Astrocyte (in vitro differentiated cells and primary cell): ENCODE data around the gene AJAP1. TPM values are rescaled to one million over a fixed set of nuclear protein-coding genes. Genes with fewer than 3 reads are reported as not detected.

Source experiments
- DNase-seq: peaks from one replicate; pipeline ENCODE4 v3.0.0-alpha.2; 2010; ENCODE audit warnings: low read depth
- FAIRE-seq: peaks from 2 replicates; lab custom pipeline; 2011; peaks lifted over from hg19 to GRCh38; lab: Jason Lieb, UNC
- H2AFZ ChIP-seq: 2 replicates; pipeline ENCODE4 v1.6.0; 2012; ENCODE audit warnings: low read depth, low read length, inconsistent platforms
- H3K27ac ChIP-seq: 2 replicates; pipeline ENCODE4 v1.5.1; 2011; ENCODE audit warnings: low read depth, low read length, inconsistent platforms
- H3K27me3 ChIP-seq: 2 replicates; pipeline ENCODE4 v1.6.0; 2011; ENCODE audit warnings: low read length, inconsistent platforms; ENCODE audit not compliant: insufficient read depth
- H3K36me3 ChIP-seq: 2 replicates; pipeline ENCODE4 v1.5.1; 2011; ENCODE audit warnings: low read length, inconsistent platforms; ENCODE audit not compliant: insufficient read depth
- H3K4me1 ChIP-seq: 2 replicates; pipeline ENCODE4 v1.5.1; 2011; ENCODE audit warnings: low read length, inconsistent platforms; ENCODE audit not compliant: insufficient read depth
- H3K4me2 ChIP-seq: 2 replicates; pipeline ENCODE4 v1.6.0; 2012; ENCODE audit warnings: low read length, inconsistent platforms
- H3K4me3 ChIP-seq: 2 replicates; pipeline ENCODE4 v1.5.1; 2011; ENCODE audit warnings: low read depth, mild to moderate bottlenecking, low read length, inconsistent platforms; ENCODE audit not compliant: insufficient read depth
- H3K79me2 ChIP-seq: 2 replicates; pipeline ENCODE4 v1.6.0; 2012; ENCODE audit warnings: mild to moderate bottlenecking, low read length, inconsistent platforms; ENCODE audit not compliant: insufficient read depth
- H3K9ac ChIP-seq: 2 replicates; pipeline ENCODE4 v1.6.0; 2012; ENCODE audit warnings: mild to moderate bottlenecking, low read length, inconsistent platforms
- H3K9me3 ChIP-seq: 2 replicates; pipeline ENCODE4 v1.5.1; 2012; ENCODE audit warnings: low read depth, mild to moderate bottlenecking, low read length, inconsistent platforms; ENCODE audit not compliant: insufficient read depth
- H4K20me1 ChIP-seq: 2 replicates; pipeline ENCODE4 v1.6.0; 2012; ENCODE audit warnings: low read length, inconsistent platforms; ENCODE audit not compliant: insufficient read depth
- H3K27ac Mint-ChIP-seq: one replicate; pipeline ENCODE4 v1.8.0; 2021; ENCODE audit warnings: mild to moderate bottlenecking, mixed read lengths; ENCODE audit not compliant: unreplicated experiment
- H3K27me3 Mint-ChIP-seq: one replicate; pipeline ENCODE4 v1.8.0; 2021; ENCODE audit warnings: low read depth, mixed read lengths; ENCODE audit not compliant: unreplicated experiment
- H3K36me3 Mint-ChIP-seq: one replicate; pipeline ENCODE4 v1.8.0; 2021; ENCODE audit warnings: low read depth, mixed read lengths; ENCODE audit not compliant: unreplicated experiment
- H3K4me1 Mint-ChIP-seq: one replicate; pipeline ENCODE4 v1.8.0; 2021; ENCODE audit warnings: low read depth, mixed read lengths; ENCODE audit not compliant: unreplicated experiment
- H3K4me3 Mint-ChIP-seq: one replicate; pipeline ENCODE4 v1.8.0; 2021; ENCODE audit warnings: mild to moderate bottlenecking, moderate library complexity, mixed read lengths; ENCODE audit not compliant: unreplicated experiment
- H3K9me3 Mint-ChIP-seq: one replicate; pipeline ENCODE4 v1.8.0; 2021; ENCODE audit warnings: mild to moderate bottlenecking, mixed read lengths; ENCODE audit not compliant: unreplicated experiment
- EZH2 ChIP-seq: IDR thresholded peaks from 2 replicates; pipeline ENCODE4 v1.6.1; 2012; ENCODE audit warnings: mild to moderate bottlenecking, low read length, inconsistent platforms; ENCODE audit not compliant: insufficient read depth
- total RNA-seq: library from RNA; stranded (reverse); gene quantifications from 2 replicates; pipeline ENCODE4 v1.2.1, GENCODE V29; 2021
- TF ChIP-seq, protein P1 (sequence below): IDR thresholded peaks from 2 replicates; pipeline ENCODE4 v1.5.1; 2011; ENCODE audit warnings: low read depth, mild to moderate bottlenecking, inconsistent platforms, low read length, moderate library complexity; ENCODE audit not compliant: insufficient read depth

Gene AJAP1
- total RNA-seq, 1 donor from 2014 or later: 0.34 TPM

- Mint-ChIP-seq H3K36me3 (no peaks in the 10 kb centered on the region), H3K9me3 (no peaks in the 10 kb centered on the region)
- peaks cover 3% of the 10 kb centered on the region for H3K9me3 ChIP-seq
These were observed 121.1 kb downstream of the AJAP1 start for GRCh38 chr1:4775506-4775905.

GRCh38 chr1:4778056-4778455 is 123.6 kb downstream of the AJAP1 start:
- Mint-ChIP-seq H3K36me3 (no peaks in the 10 kb centered on the region), H3K27me3 (peaks cover 17% of the 10 kb centered on the region), H3K27ac (no peak overlapping the region), H3K4me1 (no peaks in the 10 kb centered on the region), H3K9me3 (no peaks in the 10 kb centered on the region), H3K4me3 (no peak overlapping the region)
- no peaks in the 10 kb centered on the region for H4K20me1 ChIP-seq
- FAIRE-seq (no peak), DNase-seq (no peak)
- no peak overlapping the region for H3K9ac ChIP-seq
- H3K79me2 ChIP-seq: no peaks in the 10 kb centered on the region
- H3K9me3 ChIP-seq: peaks cover 6% of the 10 kb centered on the region
- no peaks in the 10 kb centered on the region for H3K4me1 ChIP-seq
- no peak overlapping the region for H3K27ac ChIP-seq
- no peaks in the 10 kb centered on the region for H3K36me3 ChIP-seq
- H3K4me3 ChIP-seq: no peak overlapping the region
- H3K27me3 ChIP-seq: no peaks in the 10 kb centered on the region
- no peak overlapping the region for H2AFZ ChIP-seq
- no peak overlapping the region for H3K4me2 ChIP-seq
- TF ChIP-seq, protein P1, sequence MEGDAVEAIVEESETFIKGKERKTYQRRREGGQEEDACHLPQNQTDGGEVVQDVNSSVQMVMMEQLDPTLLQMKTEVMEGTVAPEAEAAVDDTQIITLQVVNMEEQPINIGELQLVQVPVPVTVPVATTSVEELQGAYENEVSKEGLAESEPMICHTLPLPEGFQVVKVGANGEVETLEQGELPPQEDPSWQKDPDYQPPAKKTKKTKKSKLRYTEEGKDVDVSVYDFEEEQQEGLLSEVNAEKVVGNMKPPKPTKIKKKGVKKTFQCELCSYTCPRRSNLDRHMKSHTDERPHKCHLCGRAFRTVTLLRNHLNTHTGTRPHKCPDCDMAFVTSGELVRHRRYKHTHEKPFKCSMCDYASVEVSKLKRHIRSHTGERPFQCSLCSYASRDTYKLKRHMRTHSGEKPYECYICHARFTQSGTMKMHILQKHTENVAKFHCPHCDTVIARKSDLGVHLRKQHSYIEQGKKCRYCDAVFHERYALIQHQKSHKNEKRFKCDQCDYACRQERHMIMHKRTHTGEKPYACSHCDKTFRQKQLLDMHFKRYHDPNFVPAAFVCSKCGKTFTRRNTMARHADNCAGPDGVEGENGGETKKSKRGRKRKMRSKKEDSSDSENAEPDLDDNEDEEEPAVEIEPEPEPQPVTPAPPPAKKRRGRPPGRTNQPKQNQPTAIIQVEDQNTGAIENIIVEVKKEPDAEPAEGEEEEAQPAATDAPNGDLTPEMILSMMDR: no peak
- no peak for TF ChIP-seq EZH2

More at GRCh38 chr1:4775506-4775905, 121.1 kb downstream of the AJAP1 start:
- peaks cover 28% of the 10 kb centered on the region for H3K27me3 Mint-ChIP-seq
- H3K27me3 ChIP-seq: no peaks in the 10 kb centered on the region
- FAIRE-seq: no peak
- H3K9ac ChIP-seq: no peak overlapping the region
- no peaks in the 10 kb centered on the region for H3K4me1 Mint-ChIP-seq
- H3K4me3 Mint-ChIP-seq: no peak overlapping the region
- H4K20me1 ChIP-seq: no peaks in the 10 kb centered on the region
- no peak overlapping the region for H3K27ac ChIP-seq
- no peaks in the 10 kb centered on the region for H3K4me1 ChIP-seq
- H3K4me3 ChIP-seq: no peak overlapping the region
- H3K36me3 ChIP-seq: no peaks in the 10 kb centered on the region
- TF ChIP-seq, protein P1: no peak
- TF ChIP-seq EZH2: no peak
- H3K79me2 ChIP-seq: no peaks in the 10 kb centered on the region
- no peak overlapping the region for H3K27ac Mint-ChIP-seq
- no peak overlapping the region for H3K4me2 ChIP-seq
- DNase-seq: no peak
- no peak overlapping the region for H2AFZ ChIP-seq

GRCh38 chr1:4781646-4782045 is 127.2 kb downstream of the AJAP1 start:
- no peak overlapping the region for H3K4me3 Mint-ChIP-seq
- no peaks in the 10 kb centered on the region for H3K9me3 Mint-ChIP-seq
- no peaks in the 10 kb centered on the region for H3K79me2 ChIP-seq
- no peak overlapping the region for H3K4me3 ChIP-seq
- H3K36me3 ChIP-seq: no peaks in the 10 kb centered on the region
- FAIRE-seq (no peak), DNase-seq (no peak)
- H3K27ac ChIP-seq: no peak overlapping the region
- no peak overlapping the region for H3K27ac Mint-ChIP-seq
- no peak overlapping the region for H3K9ac ChIP-seq
- peaks cover 9% of the 10 kb centered on the region for H3K9me3 ChIP-seq
- no peaks in the 10 kb centered on the region for H3K36me3 Mint-ChIP-seq
- no peaks in the 10 kb centered on the region for H3K4me1 ChIP-seq
- no peaks in the 10 kb centered on the region for H3K4me1 Mint-ChIP-seq
- no peak overlapping the region for H2AFZ ChIP-seq
- H3K4me2 ChIP-seq: no peak overlapping the region
- no peaks in the 10 kb centered on the region for H3K27me3 ChIP-seq
- no peaks in the 10 kb centered on the region for H4K20me1 ChIP-seq
- peaks cover 8% of the 10 kb centered on the region for H3K27me3 Mint-ChIP-seq
- no peak for TF ChIP-seq EZH2
- TF ChIP-seq, protein P1: no peak
